Adipose tissue (tissue), 3 donors: ENCODE data around the gene MTCL1. TPM values are rescaled to one million over a fixed set of nuclear protein-coding genes. Genes with fewer than 3 reads are reported as not detected.

Experiments used
- H3K27ac ChIP-seq: one replicate; pipeline ENCODE4 v1.5.1; 2013; ENCODE audit warnings: low read depth, low read length
- WGBS, 3 donors: extraction: QIAGEN DNeasy Blood & Tissue Kit; methylation state at CpG; one replicate each; pipeline ENCODE4 v1.1.7; 2013; 5-methylcytosine and 5-hydroxymethylcytosine counted together
- polyA plus RNA-seq, 3 donors: library from polyadenylated mRNA; stranded (reverse); fragments of 200-250 nt; gene quantifications; one replicate each; pipeline ENCODE4 v1.2.3, GENCODE V29; 2013
- donor health status: healthy with polysubstance abuse.
- donor health status: Bipolar disorder and iron deficiency.
- donor health status: healthy.

MTCL1 gene
- 1 to 10 TPM in 2 of 3 donors, under 1 TPM in 1; 0.83 to 2.5 (median 1.7) TPM for polyA plus RNA-seq

DNA sequence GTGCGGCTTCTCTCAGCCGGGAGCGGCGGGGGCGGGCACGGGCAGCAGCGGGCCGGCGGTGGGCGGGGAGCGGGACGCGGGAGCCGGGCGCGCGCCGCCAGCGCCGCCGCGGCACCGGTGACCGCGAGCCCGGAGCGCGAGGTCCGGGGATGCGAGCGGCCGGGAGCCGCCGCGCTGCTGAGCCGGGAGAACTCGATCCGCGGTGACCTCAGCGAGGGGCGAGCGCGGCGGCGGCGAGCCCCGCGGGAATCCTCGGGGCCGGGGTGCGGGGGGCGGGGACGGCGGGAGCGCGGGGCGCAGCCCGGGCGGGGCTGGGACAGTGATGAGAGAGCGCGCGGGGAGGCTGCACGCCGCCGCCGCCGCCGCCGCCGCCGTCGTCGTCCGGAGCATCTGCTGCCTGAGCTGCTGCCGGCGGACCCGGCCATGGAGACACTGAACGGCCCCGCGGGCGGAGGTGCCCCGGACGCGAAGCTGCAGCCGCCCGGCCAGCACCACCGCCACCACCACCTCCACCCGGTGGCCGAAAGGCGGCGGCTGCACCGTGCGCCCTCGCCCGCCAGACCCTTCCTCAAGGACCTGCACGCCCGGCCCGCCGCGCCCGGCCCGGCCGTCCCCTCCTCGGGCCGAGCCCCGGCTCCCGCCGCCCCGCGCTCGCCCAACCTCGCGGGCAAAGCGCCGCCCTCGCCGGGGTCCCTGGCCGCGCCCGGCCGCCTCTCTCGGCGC is at the start of gene MTCL1:
MTCL1 (plus strand) TSS at position 319 of the 723 bp plus-strand sequence; CDS start at position 424, 105 bp downstream.
- 0 to 1% (median 1%) methylated on average over 23 to 119 of the region's 123 CpGs for WGBS, 3 donors
- no peak within 1 kb of the TSS for H3K27ac ChIP-seq

DNA sequence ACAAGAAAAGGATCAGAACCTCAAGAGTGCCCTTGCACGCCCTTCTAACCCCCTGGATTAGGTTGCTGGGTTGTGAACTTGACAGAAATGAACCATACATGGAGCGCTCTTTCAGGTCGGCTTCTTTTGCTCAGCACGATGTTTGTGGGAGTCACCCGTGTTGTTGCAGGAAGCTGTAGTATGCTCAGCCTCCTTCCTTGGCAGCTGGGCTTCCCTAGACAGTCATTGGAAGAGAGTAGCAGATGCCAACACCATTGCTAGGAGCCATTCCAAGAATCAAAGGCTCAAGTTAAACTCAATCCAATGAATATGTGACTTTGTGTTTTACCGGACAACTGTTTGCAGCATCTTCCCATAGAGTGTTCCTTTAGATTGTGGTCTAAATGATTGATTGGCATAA is 49.1 kb upstream of the MTCL1 start:
- no peak overlapping the region for H3K27ac ChIP-seq
- whole genome bisulfite sequencing, 3 donors: 57 to 83% (median 71%) methylated on average over 6 of the region's 6 CpGs

DNA sequence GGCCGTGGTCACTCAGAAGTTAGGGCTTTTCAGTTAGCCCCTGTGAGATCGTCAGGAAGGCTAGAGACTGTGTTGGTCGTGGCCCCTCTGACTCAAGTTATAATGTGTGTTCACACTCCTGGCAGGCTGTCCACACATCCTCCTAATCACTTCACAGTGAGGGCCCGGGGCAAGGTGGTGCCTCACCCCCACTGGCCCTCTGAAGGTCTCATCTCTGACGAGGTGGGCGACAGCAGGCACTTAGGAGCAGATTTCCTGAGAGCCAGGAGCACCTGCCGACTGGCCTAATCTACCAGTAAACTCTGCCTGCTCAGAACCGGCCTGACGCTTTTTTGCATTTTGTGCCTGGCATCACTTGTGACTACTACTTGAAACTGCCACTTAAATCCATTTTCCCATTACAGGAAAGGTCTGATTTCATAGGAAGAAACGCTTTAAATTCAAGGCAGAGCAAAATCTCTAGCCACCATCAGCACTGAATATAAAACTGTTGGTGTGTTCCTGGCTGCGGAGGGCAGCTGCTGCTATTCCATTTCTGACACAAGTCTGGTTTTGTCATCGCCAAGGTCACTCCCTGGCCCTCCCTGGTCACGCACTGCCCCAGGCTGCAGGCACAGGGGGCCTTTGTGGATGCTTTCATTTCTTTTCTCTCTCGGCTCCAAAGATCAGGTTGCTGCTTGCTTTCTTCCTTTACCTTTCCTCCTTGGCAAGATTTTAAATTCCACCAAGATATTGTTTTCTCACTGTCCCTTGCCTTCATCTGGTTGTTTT is 48.1 kb upstream of the MTCL1 start:
- H3K27ac ChIP-seq: no peak overlapping the region

DNA sequence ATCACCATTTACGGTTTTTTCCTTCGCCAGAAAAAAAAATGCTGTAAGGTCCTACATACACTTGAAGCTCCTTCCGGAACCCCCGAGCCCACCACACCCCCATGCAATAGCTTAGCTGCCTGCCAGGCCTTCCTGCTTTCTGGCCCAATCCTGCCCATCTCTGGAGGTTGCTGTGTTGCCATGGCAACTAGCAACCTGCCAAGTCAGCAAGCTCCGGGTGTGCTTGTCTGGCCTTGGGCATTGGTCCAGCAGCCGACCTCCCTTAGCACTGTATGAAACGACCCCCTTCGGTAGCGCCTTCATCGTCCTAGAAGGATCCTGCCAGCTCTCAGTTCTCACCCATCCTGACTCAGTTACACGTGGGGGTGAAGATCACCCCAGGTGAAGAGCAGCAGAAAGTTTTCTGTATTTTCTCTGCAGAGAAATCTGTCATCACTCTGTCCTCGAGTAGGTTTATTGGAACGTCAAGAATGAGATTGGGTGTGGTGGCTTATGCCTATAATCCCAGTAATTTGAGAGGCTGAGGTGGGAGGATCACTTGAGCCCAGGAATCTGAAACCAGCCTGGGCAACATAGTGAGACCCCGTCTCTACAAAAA is 47.4 kb upstream of the MTCL1 start:
- WGBS, 3 donors: 42 to 63% (median 58%) methylated on average over 14 of the region's 14 CpGs
- H3K27ac ChIP-seq: no peak overlapping the region

More for the DNA sequence above, 48.1 kb upstream of the MTCL1 start:
- 67 to 89% (median 88%) methylated on average over 14 of the region's 14 CpGs for WGBS, 3 donors

DNA sequence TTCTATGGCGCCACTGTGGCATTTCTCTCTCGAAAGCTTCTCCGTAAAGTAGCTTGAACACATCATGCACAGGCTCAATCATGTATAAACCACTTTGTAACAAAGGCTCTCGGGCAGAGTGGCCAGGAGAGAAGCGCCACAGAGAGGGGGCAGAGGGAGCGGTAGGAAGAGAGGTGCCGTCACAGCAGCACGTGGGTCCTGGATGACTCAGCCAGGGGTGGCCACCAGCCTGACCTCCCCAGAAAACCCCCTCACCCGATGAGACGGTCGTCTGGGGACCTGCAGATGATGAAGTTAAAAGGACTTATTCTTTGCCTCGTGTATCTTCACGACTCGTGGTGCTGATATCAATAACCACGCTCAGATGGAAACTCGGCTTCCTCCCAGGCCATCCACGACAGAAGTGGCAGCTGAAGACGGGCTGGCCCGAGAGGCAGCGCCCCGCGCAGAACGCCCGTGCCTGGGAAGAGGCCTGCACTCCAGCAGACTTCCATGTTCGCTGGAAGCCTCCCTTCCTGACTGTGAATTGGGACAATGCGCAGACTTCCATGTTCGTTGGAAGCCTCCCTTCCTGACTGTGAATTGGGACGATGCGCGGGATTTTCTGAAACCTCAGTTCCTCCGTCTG is 46.4 kb upstream of the MTCL1 start:
- H3K27ac ChIP-seq: no peak overlapping the region
- WGBS, 3 donors: 92% methylated on average over 31 of the region's 31 CpGs

DNA sequence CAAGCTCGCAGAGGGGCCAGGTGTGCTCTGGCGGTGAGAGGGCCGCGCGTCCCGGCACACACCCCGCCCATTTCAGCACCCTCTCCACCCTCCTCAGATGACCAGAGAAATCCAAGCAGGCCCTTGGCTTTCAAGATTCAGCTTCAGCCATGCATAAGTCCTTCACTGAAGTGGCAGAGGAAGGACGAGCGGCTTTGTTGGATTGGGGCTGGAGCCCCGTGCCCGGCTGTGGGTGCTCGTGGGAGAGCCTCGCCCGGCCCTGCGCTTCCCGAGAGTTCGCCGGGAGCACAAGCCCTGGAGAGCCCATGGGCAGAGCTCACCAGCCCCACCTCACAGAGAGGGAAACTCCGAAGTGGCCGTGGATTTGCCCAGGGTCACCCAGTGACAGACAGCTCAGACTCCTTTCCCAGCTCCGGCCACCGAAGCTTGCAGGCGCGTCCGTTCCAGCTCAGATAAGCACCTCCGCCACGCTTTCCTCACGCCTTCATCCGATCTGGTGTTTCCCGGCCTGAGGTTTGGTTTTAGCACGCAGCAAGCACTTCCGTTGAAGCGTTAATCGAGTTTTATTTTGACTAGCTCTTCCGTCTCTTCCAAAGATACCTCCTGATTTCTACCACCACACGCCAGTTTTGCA is 45.6 kb upstream of the MTCL1 start:
- WGBS, 3 donors: 94 to 95% (median 95%) methylated on average over 36 of the region's 36 CpGs
- H3K27ac ChIP-seq: no peak overlapping the region

DNA sequence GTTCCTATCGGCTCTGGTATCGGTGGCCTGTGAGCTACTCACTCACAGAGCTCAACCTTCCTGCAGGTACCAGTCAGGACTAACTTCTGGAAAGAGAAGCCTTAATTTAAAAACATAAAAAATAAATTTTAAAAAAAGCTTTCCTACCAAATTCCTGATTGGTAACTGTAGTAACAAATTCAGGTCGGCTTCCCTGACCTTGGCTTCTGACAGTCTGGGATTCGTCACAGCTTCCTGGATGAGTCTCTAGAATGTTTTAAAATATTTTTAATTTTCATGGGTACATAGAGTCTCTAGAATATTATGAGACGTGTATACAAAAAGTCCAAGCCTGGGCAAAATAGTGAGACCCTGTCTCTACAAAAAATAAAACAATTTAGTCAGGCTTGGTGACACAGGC is 45.0 kb upstream of the MTCL1 start:
- WGBS, 3 donors: 86 to 89% (median 88%) methylated on average over 5 of the region's 5 CpGs
- no peak overlapping the region for H3K27ac ChIP-seq

DNA sequence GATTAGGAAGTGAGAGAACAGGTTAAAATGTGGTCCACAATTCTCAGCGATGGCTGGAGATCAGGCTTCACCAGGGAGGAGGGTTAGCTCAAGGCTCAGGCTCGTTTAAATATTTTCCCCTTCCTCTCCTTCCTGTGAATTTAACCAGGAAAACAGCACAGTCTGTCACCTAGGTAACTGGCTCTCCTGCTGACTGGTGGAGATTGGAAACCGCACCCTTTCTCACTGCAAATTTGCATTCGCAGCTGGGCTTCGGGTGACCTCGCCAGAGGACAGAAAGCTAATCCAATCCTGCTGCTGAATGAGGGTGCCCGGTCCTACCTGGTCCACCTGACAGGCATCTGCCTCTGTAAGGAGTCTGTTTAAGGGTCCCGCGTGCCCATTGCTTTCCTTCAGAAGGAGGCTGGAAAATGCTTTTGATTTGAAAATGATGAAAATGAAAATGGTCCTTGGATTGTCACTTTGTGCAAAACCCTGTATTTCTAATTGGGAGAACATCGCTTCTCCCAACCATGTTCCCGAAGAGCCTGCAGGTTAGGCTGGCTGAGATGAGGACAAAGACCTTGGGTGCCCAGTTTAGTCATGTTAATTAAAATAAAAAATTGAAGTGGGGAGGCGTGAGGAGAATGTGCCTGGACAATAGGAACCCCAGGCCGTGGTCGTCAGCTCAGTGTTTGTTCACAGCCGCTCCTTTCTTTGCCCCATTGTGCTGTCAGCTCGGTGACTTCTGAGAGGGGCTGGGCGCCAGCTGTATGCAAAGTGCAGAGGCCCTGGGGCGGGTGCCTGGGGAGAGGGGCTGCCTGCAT is 43.4 kb upstream of the MTCL1 start:
- no peak overlapping the region for H3K27ac ChIP-seq
- WGBS, 3 donors: 44 to 48% (median 47%) methylated on average over 18 of the region's 18 CpGs

DNA sequence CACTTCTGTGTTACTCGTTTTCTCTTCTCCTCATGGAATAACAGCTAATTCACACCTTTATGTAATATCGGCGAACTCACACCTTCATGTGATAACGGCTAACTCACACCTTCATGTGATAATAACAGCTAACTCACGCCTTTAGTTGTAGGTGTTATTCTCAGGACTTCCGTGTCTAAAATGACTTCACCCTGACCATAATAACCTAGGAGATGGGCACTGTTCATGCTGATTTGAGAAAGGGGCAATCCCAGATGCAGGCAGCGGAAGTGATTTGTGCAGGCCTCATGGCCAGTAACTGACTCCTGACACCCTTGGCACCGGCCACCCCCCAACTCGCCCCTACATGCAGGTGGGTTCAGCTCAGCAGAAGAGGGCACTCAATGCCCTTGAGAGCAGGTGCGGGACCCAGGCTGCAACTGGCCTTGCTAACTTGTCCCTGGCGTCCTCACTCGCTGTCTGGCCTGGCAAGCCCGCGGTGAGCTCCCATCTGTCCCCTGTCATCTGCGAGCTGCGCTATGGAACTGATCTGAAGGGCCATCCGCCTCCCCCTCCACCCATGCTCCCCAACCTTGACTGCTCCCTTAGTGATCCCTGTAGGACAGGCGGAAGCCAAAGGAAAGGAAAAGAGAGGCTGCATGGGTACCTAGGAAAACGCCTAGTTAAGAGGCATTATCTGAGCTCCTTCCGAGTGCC is 42.6 kb upstream of the MTCL1 start:
- 90% methylated on average over 20 of the region's 20 CpGs for WGBS, 3 donors
- H3K27ac ChIP-seq: no peak overlapping the region

DNA sequence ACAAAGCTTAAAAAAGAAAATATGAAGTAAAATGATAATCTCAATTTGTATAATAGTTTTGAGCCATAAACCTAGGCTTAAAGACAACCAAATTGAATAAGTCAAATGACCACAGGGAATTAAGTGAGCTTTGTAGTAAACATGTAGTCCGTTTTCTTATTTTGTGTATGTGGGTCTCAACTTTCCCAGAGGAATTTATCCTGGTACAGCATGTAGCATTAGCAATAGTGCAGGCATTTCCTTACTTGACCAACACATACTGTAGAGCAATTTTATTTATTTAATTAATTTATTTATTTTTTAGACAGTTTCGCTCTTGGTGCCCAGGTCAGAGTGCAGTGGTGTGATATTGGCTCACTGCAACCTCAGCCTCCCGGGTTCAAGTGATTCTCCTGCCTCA is 37.5 kb upstream of the MTCL1 start:
- no peak overlapping the region for H3K27ac ChIP-seq
- 86 to 92% (median 90%) methylated on average over 3 of the region's 3 CpGs for WGBS, 3 donors

DNA sequence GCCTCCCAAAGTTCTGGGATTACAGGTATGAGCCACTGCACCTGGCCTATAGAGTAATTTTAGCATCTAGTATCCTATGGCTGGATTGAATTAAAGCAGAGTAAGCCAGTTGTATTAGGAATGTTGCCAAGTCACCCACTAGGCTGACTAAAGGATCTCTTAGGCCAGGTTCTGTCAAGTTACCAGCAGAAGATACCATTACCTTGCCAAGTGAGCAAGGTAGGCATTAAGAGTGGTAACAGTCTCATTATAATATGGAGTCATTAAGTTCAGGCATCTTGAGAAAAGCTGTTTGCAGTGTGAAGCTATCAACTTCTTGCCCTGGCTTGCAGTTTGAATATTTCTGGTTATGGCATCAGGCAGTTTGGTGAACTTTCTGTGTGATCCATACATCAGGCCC is 37.0 kb upstream of the MTCL1 start:
- H3K27ac ChIP-seq: no peak overlapping the region

DNA sequence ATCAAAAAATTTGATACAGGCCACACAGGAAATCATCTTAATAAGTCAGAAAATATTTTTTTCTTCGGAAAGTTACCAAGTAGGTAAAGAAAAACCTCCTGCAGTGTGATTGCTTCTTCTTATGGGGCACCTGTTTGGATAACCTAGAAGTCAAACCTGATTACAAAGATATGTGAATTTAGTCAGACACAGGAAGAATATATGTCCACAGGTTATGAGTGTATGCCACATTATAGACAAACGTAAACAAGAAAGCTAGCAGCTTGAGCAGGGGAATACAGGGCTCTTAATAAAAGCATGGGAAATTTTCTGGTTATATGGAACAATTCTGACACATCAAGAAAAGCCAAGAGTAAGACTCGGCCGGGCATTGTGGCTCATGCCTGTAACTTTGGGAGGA is 35.8 kb upstream of the MTCL1 start:
- WGBS, 3 donors: 80 to 91% (median 88%) methylated on average over 4 of the region's 4 CpGs
- no peak overlapping the region for H3K27ac ChIP-seq

DNA sequence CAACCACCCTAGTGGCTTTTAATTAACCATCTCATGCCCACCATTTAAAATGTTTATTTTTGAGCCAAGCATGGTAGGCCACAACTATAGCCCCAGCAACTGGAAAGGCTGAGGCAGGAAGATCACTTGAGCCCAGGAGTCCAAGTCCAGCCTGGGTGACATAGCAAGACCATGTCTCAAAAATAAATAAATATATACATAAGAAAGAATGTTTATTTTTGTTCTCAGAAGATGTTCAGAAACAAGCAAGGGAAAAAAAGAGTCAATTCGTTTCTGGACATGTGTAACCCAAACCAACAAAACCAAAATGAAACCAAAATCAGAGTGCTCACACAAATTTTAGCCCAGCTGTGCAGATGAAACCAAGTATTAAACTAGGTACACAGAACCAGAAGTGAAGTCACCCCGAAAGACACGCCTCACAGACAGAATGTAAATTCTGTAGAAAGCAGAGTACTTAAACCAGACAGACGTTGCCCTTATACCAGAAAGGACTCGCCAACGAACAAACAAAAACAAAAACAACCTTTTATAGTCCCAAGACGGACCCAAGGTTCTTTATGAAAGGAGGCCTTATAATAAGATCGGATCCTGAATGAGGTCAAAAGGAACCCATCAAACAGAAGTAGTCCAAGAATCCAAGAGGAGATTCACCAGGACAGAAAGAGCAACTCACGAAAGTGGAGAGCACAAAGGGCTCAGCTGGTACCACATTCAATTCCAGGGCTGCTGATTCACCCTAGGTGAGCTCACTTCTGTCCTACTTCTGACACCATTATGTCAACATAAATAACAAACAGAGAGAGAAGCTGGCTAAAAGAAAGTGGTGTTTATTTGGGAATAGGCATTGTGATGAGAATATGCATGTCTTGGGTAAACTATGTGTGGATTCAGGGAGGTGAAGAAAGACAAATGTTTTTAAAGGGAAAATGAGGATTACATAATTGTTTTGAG is 31.8 kb upstream of the MTCL1 start:
- WGBS, 3 donors: 92 to 93% (median 93%) methylated on average over 9 of the region's 9 CpGs
- H3K27ac ChIP-seq: no peak overlapping the region

DNA sequence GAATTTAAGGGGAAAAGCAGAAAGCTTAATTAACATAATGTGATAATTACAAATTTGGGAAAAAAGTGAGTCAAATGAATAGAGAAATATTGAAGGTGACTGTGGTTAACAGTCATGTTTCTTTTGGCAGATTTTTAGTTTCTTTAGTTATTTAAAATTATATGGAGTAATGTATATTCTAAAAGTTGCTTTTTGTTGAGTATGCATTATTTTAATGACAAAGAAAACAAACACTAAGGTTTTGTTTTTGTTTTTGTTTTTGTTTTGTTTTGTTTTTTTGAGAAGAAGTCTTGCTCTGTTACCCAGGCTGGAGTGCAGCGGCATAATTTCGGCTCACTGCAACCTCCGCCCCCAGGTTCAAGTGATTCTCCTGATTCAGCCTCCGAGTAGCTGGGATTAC is 30.3 kb upstream of the MTCL1 start:
- 92 to 96% (median 95%) methylated on average over 4 of the region's 4 CpGs for WGBS, 3 donors
- no peak overlapping the region for H3K27ac ChIP-seq

DNA sequence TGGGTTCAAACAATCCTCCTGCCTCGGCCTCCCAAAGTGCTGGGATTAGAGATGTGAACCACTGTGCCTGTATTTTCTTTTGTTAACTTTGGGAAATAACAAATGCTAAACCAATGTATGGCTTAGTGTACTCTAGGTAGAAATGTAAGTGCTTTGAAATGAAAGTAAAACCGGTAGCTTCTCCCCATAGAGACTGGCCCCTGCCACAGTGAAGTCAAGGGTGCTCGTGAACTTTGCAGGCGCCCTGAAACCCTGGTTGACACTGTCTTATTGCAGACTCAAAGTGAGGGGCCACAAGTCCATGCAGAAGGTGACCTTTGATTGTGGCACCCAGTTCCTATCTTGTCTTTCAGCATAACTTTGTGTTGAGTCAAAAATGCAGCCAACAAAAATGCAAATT is 24.2 kb upstream of the MTCL1 start:
- 92 to 97% (median 94%) methylated on average over 4 of the region's 4 CpGs for WGBS, 3 donors
- no peak overlapping the region for H3K27ac ChIP-seq

DNA sequence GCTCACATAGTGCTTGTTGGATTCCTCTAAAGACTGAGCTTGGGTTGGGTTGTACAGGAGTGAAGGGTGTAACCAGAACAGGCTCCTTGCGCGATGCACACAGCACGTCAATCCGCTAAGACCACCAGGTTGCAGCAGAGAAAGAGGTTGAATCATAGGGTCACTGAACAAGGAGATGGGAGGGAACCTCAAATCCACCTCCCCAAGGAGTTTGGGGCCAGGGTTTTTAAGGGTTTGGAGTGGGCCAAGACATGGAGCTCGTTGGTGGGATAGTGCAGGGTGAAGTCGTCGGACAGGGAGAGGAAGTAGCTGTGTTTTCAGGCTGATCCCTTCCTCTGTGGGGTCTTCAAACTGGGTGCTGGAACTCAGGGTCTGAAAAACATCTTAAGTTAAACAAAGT is 20.8 kb upstream of the MTCL1 start:
- no peak overlapping the region for H3K27ac ChIP-seq
- WGBS, 3 donors: 88 to 93% (median 91%) methylated on average over 7 of the region's 7 CpGs
